Measurements from ENCODE around the gene UNK.

The UNK gene

DNA sequence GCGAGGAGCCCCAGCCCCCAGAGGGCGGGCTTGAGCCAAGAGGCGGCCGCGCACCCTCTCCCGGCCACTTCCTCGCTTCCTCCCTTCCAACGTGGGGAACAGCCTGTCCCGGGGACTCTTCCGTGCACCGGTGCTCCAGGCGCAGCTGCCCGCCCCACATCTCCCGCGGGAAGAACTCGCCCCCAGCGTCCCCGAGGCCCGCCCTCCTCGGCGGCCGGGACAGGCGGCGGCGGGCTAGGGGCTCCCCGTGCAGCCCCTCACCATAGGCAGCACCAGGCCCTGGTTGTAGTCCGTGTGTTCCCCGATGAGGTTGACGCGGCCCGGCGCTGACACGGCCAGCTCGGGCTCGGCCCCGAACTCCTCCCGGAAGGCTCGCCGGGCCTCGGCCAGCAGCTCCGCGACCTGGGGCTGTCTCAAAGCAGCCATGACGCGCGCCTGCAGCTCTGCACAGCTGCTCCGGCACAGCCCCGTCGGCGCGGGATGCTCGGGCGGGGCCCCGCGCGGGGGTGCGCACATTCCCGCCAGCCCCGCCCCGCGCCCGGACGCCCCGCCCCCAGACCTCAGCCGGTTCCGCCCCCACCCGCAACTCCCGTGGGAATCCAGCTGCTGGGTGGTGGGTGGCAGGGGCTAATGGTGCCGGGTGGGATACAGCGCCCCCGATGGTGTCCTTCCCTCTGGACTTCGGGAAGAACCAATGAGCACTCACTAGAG, 19.7 kb upstream of the UNK start, which contains the start of gene GALK1:
Gene GALK1 (minus strand): TSS at position 482 of the 711 bp plus-strand sequence. CDS start 56 bp downstream, at position 426.
- peak; percentile 60 for DNase-seq (ENCODE audit: low read depth)
- TF ChIP-seq, protein P1, sequence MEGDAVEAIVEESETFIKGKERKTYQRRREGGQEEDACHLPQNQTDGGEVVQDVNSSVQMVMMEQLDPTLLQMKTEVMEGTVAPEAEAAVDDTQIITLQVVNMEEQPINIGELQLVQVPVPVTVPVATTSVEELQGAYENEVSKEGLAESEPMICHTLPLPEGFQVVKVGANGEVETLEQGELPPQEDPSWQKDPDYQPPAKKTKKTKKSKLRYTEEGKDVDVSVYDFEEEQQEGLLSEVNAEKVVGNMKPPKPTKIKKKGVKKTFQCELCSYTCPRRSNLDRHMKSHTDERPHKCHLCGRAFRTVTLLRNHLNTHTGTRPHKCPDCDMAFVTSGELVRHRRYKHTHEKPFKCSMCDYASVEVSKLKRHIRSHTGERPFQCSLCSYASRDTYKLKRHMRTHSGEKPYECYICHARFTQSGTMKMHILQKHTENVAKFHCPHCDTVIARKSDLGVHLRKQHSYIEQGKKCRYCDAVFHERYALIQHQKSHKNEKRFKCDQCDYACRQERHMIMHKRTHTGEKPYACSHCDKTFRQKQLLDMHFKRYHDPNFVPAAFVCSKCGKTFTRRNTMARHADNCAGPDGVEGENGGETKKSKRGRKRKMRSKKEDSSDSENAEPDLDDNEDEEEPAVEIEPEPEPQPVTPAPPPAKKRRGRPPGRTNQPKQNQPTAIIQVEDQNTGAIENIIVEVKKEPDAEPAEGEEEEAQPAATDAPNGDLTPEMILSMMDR (conservative IDR thresholded peaks at IDR 0.05; ENCODE audit: control insufficient read depth, insufficient read depth, low read depth, low read length) = peak; percentile 52
- H3K4me3 ChIP-seq (ENCODE audit: control insufficient read depth, low read depth, low read length) = peak within 1 kb of the TSS; percentile 49

DNA sequence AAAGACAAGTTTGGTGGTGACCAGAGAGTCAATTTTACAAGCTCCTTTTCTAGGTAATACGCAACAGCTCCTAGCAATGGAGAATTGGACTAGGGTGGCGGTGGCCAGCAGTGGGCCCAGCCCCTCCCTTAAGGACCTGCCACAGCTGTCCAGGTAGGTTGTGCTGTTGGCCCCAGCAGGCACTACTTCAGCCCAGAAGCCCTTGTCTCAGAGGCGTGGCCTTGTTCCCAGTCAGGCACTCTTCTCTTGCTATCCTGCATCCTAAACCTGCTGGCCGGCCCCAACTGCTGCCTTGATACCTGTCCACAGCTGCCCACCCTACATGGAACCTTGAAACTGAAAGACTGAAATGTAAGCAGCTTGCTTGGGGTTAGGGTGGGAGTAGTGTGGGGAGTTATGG, 18.6 kb upstream of the UNK start:
- TF ChIP-seq, protein P1 (conservative IDR thresholded peaks at IDR 0.05; ENCODE audit: control insufficient read depth, insufficient read depth, low read depth, low read length) = no peak
- no peak for DNase-seq (ENCODE audit: low read depth)
- H3K4me3 ChIP-seq (ENCODE audit: control insufficient read depth, low read depth, low read length) = no peak overlapping the region

- H3K4me3 ChIP-seq (ENCODE audit: control insufficient read depth, low read depth, low read length) = no peak overlapping the region
- DNase-seq (ENCODE audit: low read depth) = no peak
- TF ChIP-seq, protein P1 (conservative IDR thresholded peaks at IDR 0.05; ENCODE audit: control insufficient read depth, insufficient read depth, low read depth, low read length) = no peak
These were observed 16.7 kb upstream of the UNK start for GRCh38 chr17:75767881-75768280.

DNA sequence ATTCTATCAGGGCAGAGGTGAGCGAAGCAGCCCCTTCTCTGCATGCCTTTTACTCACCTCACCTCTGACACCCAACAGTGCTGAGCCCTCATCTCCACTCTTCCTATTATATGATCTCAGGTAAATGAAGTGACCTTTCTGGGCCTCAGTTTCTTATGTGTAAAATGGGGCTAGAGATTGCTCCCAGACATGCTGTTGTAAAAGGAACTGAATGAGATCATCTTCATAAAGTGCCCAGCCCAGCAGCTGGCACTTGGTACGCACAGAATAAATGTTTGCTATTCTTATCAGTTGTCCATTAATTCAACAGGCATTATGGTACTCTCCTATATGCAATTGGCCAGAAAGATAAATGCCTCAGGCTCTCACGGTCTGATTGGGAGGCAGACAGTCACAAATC, 15.1 kb upstream of the UNK start:
- TF ChIP-seq, protein P1 (conservative IDR thresholded peaks at IDR 0.05; ENCODE audit: control insufficient read depth, insufficient read depth, low read depth, low read length) = no peak
- H3K4me3 ChIP-seq (ENCODE audit: control insufficient read depth, low read depth, low read length) = no peak overlapping the region
- DNase-seq (ENCODE audit: low read depth) = no peak

GRCh38 chr17:75771334-75772281, 13.0 kb upstream of the UNK start:
- H3K4me3 ChIP-seq (ENCODE audit: control insufficient read depth, low read depth, low read length) = no peak overlapping the region
- peak; percentile 46 for DNase-seq (ENCODE audit: low read depth)
- TF ChIP-seq, protein P1 (conservative IDR thresholded peaks at IDR 0.05; ENCODE audit: control insufficient read depth, insufficient read depth, low read depth, low read length) = peak; percentile 26

DNA sequence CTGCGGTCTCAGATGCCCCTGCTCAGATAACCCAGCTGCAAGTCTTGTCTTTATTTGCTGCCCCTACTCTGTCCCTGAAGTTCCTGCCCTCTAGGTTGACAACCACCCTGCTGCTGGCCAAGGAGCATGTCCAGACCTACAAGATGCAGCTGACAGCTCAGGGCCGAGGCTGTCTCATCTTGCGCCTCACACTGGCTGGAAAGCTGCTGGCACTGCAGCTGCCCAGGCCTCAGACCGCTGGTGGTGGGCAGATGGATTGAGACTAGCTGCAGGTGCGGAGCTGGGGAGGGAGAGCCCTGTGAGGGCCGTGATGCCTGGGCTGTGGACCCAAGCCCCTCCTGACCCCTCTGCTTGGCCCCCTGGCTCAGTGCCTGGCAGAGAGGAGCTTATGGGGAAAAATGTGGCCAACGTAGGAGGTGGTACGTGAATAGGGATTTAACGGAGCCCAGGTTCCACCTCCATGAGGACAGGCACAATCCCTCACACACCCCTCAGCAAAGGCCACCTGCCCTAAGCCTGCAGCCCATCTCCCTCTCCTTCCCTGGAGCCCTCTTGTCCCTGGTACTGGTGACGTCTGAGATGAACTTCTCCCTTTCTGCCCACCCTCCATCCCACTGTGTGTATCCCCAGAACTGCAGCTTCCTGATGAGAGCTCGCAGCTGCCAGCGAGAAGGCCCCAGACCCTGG, 11.3 kb upstream of the UNK start:
- no peak for DNase-seq (ENCODE audit: low read depth)
- TF ChIP-seq, protein P1 (conservative IDR thresholded peaks at IDR 0.05; ENCODE audit: control insufficient read depth, insufficient read depth, low read depth, low read length) = no peak
- H3K4me3 ChIP-seq (ENCODE audit: control insufficient read depth, low read depth, low read length) = no peak overlapping the region

Measured in fibroblast of mammary gland (primary cell).